ENCODE results near the gene PDE4DIP.
"Not testable (repeated sequence)": the region's sequence is repeated elsewhere in the genome, so short reads cannot be mapped to it uniquely, and the experiment has no call there.

GRCh38 chr1:149064611-149065010 is 220.4 kb downstream of the PDE4DIP start:
- TF ChIP-seq, protein P1, sequence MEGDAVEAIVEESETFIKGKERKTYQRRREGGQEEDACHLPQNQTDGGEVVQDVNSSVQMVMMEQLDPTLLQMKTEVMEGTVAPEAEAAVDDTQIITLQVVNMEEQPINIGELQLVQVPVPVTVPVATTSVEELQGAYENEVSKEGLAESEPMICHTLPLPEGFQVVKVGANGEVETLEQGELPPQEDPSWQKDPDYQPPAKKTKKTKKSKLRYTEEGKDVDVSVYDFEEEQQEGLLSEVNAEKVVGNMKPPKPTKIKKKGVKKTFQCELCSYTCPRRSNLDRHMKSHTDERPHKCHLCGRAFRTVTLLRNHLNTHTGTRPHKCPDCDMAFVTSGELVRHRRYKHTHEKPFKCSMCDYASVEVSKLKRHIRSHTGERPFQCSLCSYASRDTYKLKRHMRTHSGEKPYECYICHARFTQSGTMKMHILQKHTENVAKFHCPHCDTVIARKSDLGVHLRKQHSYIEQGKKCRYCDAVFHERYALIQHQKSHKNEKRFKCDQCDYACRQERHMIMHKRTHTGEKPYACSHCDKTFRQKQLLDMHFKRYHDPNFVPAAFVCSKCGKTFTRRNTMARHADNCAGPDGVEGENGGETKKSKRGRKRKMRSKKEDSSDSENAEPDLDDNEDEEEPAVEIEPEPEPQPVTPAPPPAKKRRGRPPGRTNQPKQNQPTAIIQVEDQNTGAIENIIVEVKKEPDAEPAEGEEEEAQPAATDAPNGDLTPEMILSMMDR (IDR thresholded peaks at IDR 0.05): not testable (repeated sequence)
- not testable (repeated sequence) for TF ChIP-seq POLR2A (IDR thresholded peaks at IDR 0.05)
